ENCODE results near the gene TRIM25.

Gene TRIM25

GRCh38 chr17:56933151-56933745 lies 19.4 kb upstream of the TRIM25 start:
- TF ChIP-seq, protein P1, sequence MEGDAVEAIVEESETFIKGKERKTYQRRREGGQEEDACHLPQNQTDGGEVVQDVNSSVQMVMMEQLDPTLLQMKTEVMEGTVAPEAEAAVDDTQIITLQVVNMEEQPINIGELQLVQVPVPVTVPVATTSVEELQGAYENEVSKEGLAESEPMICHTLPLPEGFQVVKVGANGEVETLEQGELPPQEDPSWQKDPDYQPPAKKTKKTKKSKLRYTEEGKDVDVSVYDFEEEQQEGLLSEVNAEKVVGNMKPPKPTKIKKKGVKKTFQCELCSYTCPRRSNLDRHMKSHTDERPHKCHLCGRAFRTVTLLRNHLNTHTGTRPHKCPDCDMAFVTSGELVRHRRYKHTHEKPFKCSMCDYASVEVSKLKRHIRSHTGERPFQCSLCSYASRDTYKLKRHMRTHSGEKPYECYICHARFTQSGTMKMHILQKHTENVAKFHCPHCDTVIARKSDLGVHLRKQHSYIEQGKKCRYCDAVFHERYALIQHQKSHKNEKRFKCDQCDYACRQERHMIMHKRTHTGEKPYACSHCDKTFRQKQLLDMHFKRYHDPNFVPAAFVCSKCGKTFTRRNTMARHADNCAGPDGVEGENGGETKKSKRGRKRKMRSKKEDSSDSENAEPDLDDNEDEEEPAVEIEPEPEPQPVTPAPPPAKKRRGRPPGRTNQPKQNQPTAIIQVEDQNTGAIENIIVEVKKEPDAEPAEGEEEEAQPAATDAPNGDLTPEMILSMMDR (IDR thresholded peaks at IDR 0.05), result no peak

- TF ChIP-seq, protein P1 (IDR thresholded peaks at IDR 0.05), result no peak
Measured at GRCh38 chr17:56930739-56931337, 17.0 kb upstream of the TRIM25 start.

GRCh38 chr17:56929362-56929969 lies 15.6 kb upstream of the TRIM25 start:
- TF ChIP-seq, protein P1 (IDR thresholded peaks at IDR 0.05), result no peak

GRCh38 chr17:56928586-56928985 lies 14.7 kb upstream of the TRIM25 start:
- TF ChIP-seq, protein P1 (IDR thresholded peaks at IDR 0.05), result no peak

- TF ChIP-seq, protein P1 (IDR thresholded peaks at IDR 0.05), result peak; percentile 27; the same call in 1 of the 2 replicates
Measured at GRCh38 chr17:56926704-56927103, 12.9 kb upstream of the TRIM25 start.

GRCh38 chr17:56926270-56926669 lies 12.4 kb upstream of the TRIM25 start:
- TF ChIP-seq, protein P1 (IDR thresholded peaks at IDR 0.05), result no peak

DNA sequence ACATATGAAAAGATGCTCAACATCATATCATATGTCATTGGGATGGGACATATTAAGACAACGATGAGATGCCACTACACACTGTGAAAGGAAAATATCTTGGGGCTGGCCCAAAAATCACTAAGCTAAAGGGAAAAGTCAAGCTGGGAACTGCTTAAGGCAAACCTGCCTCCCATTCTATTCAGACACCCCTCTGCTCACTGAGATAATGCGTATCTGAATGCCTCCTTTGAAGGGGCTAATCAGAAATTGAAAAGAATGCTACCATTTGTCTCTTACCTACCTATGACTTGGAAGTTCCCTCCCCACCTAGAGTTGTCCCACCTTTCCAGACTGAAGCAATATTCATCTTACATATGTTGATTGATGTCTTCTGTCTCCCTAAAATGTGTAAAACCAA lies 11.2 kb upstream of the TRIM25 start:
- TF ChIP-seq, protein P1 (IDR thresholded peaks at IDR 0.05), result no peak

Data from LNCAP (cell line).